BLaER1 treated with 17β-estradiol and CSF1 and Interleukin-3, amounts not matched to agents 10 nM and 100 nM (cell line): ENCODE measurements around the gene IGSF23.
A peak's percentile ranks its signal among the peaks of the same experiment; 100 is the strongest.
"Not testable (repeated sequence)": the region's sequence is repeated elsewhere in the genome, so short reads cannot be mapped to it uniquely, and the experiment has no call there.

Experiments
- H3K27ac ChIP-seq, 11 experiments: shearing (Covaris generic); formaldehyde crosslinking; 2 replicates each; pipeline ENCODE4 v1.8.1; 2022
- H3K27me3 ChIP-seq, 11 experiments: shearing (Covaris generic); formaldehyde crosslinking; 2 replicates each; pipeline ENCODE4 v1.8.1; 2022
- H3K36me3 ChIP-seq, 11 experiments: shearing (Covaris generic); formaldehyde crosslinking; 2 replicates each; pipeline ENCODE4 v1.8.1; 2022
- H3K4me1 ChIP-seq, 10 experiments: shearing (Covaris generic); formaldehyde crosslinking; 2 replicates each; pipeline ENCODE4 v1.8.1; 2022
- H3K4me2 ChIP-seq, 11 experiments: shearing (Covaris generic); formaldehyde crosslinking; 2 replicates each; pipeline ENCODE4 v1.8.1; 2022
- H3K4me3 ChIP-seq, 10 experiments: shearing (Covaris generic); formaldehyde crosslinking; 2 replicates each; pipeline ENCODE4 v1.8.1; 2022
- H3K9ac ChIP-seq, 11 experiments: shearing (Covaris generic); formaldehyde crosslinking; 2 replicates each; pipeline ENCODE4 v1.8.1; 2022
- H3K9me3 ChIP-seq, 11 experiments: shearing (Covaris generic); formaldehyde crosslinking; replicated peaks in 1 of 11; 2 replicates each; pipeline ENCODE4 v1.8.1; 2022
- H4K20me1 ChIP-seq, 11 experiments: shearing (Covaris generic); formaldehyde crosslinking; 2 replicates each; pipeline ENCODE4 v1.8.1; 2022
- Cebpa-rat ChIP-seq, 11 experiments: shearing (Covaris generic); IDR thresholded peaks; 2 replicates each; pipeline ENCODE4 v1.8.1; 2022

The IGSF23 gene

DNA sequence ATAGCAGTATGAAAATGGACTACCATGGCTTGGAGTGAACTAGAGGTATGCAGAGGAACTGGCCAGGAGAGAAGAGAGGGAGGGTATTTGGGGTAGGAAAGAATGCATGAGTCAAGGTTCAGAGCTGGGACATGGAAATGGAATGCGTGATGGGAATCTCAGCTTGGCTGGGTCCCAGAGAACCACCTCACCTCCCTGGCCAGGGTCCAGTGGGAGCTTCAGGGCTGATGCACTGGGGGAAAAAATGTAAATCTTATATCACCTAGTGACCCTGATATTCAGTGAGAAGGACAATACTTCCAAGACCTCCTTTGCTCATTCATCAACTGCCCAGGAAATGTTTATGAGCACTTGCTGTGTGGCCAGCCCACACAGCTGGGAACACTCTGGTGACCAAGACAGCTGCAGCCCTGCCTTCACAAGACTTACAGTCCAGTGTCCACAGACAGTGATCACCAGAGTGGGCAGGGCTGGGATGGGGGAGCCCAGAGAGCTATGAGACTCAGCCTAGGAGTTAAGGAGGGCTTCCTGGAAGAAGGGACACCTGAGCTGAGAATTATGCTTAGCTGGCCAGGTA is 12.8 kb downstream of the IGSF23 start:
- Histone ChIP-seq H4K20me1 (no peaks in the 10 kb centered on the region), H3K36me3 (no peaks in the 10 kb centered on the region), H3K4me3 (no peak overlapping the region), H3K27ac (no peak overlapping the region), H3K4me2 (no peak overlapping the region), H3K9me3 (peaks cover 0 to 16% (median 6%) of the 10 kb centered on the region in 11 experiments; a peak in 9 of 22 replicates), H3K27me3 (no peaks in the 10 kb centered on the region), H3K9ac (no peak overlapping the region), H3K4me1 (peaks cover 0 to 27% (median 10%) of the 10 kb centered on the region in 10 experiments; a peak in 13 of 20 replicates)
- no peak for TF ChIP-seq Cebpa-rat (IDR thresholded peaks at IDR 0.05)

DNA sequence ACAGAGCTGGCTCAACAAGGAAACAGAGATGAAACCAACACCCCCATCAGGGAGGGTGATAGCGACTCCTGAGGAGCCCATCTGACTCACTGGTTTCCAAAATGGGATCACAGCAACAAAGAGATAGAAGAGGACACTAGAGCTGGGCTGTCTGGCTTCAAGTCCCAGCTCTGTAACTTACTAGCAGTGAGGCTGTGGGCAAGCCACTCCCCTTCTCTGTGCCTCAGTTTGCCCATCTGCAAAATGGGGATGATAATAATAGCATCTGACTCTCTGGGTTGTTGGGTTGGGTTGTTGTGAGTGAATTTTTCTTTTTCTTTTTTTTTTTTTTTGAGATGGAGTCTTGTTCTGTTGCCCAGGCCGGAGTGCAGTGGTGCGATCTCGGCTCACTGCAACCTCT is 14.3 kb downstream of the IGSF23 start:
- no peaks in the 10 kb centered on the region for H3K36me3 ChIP-seq
- peaks cover 0 to 25% (median 10%) of the 10 kb centered on the region in 10 experiments; a peak in 13 of 20 replicates for H3K4me1 ChIP-seq
- no peak overlapping the region for H3K27ac ChIP-seq
- H3K27me3 ChIP-seq, result no peaks in the 10 kb centered on the region
- H3K9ac ChIP-seq, result no peak overlapping the region
- no peak overlapping the region for H3K4me3 ChIP-seq
- peaks cover 0 to 16% (median 6%) of the 10 kb centered on the region in 11 experiments; a peak in 9 of 22 replicates for H3K9me3 ChIP-seq
- TF ChIP-seq Cebpa-rat (IDR thresholded peaks at IDR 0.05), result no peak
- no peak overlapping the region for H3K4me2 ChIP-seq
- H4K20me1 ChIP-seq, result no peaks in the 10 kb centered on the region

DNA sequence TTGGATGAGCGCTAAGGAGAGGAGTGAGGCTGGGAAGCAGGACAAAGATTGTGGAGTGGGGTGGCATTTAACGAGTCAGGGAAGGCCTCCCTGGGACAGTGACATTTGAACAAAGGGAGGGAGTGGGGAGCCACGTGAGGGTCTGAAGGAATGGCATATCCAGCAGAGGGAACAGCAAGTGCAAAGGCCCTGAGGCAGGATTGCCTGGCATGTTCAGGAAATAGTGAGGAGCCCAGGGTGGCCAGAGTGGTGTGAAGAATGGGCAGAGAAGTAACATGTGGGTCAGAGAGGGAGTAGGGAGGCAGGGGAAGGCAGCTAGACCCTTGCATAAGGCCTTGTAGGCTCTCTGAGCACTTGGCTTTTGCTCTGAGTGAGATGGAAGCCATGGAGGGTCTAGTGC is 15.4 kb downstream of the IGSF23 start:
- H3K9me3 ChIP-seq, result peaks cover 0 to 16% (median 6%) of the 10 kb centered on the region in 11 experiments; a peak in 9 of 22 replicates
- no peaks in the 10 kb centered on the region for H4K20me1 ChIP-seq
- no peaks in the 10 kb centered on the region for H3K36me3 ChIP-seq
- H3K27ac ChIP-seq, result no peak overlapping the region
- no peak for TF ChIP-seq Cebpa-rat (IDR thresholded peaks at IDR 0.05)
- no peak overlapping the region for H3K4me3 ChIP-seq
- no peak overlapping the region for H3K4me2 ChIP-seq
- H3K27me3 ChIP-seq, result no peaks in the 10 kb centered on the region
- H3K9ac ChIP-seq, result no peak overlapping the region
- H3K4me1 ChIP-seq, result peaks cover 0 to 19% (median 0%) of the 10 kb centered on the region in 10 experiments; a peak in 6 of 20 replicates

DNA sequence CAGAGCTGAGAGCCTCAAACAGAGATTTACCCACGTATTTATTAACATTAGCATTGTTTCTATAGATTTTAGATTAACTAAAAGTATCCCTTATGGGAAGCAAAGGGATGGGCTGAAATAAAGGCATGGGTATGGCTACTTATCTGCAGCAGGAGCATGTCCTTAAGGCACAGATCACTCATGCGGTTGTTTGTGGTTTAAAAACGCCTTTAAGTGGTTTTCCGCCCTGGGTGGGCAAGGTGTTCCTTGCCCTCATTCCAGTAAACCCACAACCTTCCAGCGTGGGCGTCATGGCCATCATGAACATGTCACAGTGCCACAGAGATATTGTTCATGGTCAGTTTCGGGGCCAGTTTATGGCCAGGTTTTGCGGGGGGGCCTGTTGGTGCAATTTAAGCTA is 18.2 kb downstream of the IGSF23 start:
- not testable (repeated sequence) for H3K27me3 ChIP-seq, H4K20me1 ChIP-seq, H3K36me3 ChIP-seq, H3K9ac ChIP-seq, H3K9me3 ChIP-seq, H3K4me3 ChIP-seq, H3K4me2 ChIP-seq, H3K27ac ChIP-seq
- peaks cover 0 to 34% (median 6%) of the 10 kb centered on the region in 10 experiments; a peak in 10 of 20 replicates for H3K4me1 ChIP-seq

DNA sequence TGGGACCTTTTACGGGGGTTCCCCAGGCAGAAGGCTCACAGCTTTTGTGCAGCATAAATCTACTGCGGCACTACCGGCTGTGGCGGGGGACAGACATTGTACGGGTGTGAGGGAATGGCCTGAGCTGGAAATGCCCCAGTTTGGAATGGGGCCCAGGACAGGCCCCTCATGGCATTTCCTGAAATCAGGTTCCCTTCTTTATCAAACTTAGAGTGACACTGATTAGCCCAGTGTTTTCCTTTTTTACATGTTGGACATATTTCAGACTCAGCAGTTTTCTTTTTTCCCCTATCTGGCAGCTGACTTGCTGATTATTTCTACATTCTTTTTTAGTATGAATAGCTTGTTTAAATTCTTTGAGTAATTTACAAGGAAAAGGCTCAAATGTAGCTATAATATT is 20.7 kb downstream of the IGSF23 start:
- H4K20me1 ChIP-seq, H3K36me3 ChIP-seq, H3K27me3 ChIP-seq, H3K9ac ChIP-seq, H3K4me3 ChIP-seq, H3K9me3 ChIP-seq: not testable (repeated sequence)
- Histone ChIP-seq H3K4me1 (peaks cover 0 to 45% (median 6%) of the 10 kb centered on the region in 10 experiments; a peak in 10 of 20 replicates), H3K4me2 (peak overlapping the region in 3 of 11 experiments; percentile 79 to 80 (median 79); a peak in 6 of 22 replicates), H3K27ac (peak overlapping the region in 1 of 11 experiments; percentile 20; a peak in 1 of 22 replicates)

DNA sequence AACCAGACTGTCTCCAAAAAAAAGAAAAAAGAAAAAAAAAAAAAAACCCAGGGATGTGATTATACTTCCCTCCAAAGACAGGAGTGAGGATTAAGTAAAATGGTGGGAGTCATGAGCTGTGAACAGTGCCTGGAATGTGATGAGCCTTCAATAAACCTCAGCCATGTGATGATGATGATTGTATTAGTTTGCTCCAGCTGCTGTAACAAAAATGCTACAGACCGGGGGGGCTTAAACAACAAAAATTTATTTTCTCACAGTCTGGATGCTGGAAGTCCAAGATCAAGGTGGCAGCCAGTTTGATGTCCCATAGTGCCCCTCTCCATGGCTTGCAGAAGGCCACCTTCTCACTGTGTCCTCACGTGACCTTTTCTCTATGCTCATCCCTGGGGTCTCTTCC is 21.4 kb downstream of the IGSF23 start:
- no peak overlapping the region for H3K9ac ChIP-seq
- H3K27me3 ChIP-seq, result no peaks in the 10 kb centered on the region
- peaks cover 0 to 7% (median 0%) of the 10 kb centered on the region in 11 experiments; a peak in 1 of 22 replicates for H3K9me3 ChIP-seq
- H3K4me1 ChIP-seq, result peaks cover 0 to 45% (median 6%) of the 10 kb centered on the region in 10 experiments; a peak in 10 of 20 replicates
- no peak overlapping the region; a peak in 1 of 22 replicates for H3K27ac ChIP-seq
- no peak overlapping the region for H3K4me3 ChIP-seq
- TF ChIP-seq Cebpa-rat (IDR thresholded peaks at IDR 0.05), result no peak
- peak overlapping the region in 3 of 11 experiments; percentile 79 to 80 (median 79); a peak in 6 of 22 replicates for H3K4me2 ChIP-seq
- H3K36me3 ChIP-seq, result no peaks in the 10 kb centered on the region
- no peaks in the 10 kb centered on the region for H4K20me1 ChIP-seq

DNA sequence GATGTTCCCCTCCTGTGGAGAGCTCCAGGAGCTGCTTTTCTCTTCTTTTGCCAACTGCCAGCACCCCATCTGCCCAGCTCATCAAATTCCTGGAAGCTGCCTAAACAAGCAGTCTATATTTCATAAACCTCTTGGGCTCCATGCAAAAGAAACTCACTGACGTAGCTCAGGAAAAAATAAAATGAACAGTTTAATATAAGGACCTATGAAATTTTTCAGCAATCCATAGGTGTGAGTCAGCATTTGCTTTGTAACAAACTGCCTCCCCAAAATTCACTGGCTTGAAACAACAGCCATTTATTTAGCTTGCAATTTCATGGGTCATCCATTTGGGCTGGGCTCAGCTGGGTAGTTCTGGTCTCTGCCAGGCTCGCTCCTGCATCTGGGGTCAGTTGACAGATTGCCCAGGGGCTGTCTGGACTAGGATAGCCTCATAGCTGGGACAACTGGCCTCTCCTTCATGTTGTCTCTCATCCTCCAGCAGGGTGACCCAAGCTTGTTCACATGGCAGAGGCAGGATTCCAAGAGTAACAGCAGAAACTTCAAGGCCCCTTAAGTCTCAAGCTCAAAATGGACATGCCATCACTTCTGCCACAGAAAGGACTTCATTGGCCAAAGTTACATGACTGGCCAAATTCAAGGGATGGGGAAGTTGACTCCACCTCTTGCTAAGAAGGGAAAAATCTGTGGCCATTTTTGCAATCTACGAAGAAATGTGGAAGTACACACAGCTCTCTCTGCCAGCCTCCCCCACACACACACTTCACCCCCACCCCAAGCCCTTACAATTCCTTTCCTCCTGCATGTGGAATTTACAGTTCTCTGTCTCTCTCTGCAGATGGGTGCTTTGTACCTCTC is 22.4 kb downstream of the IGSF23 start:
- no peak for TF ChIP-seq Cebpa-rat (IDR thresholded peaks at IDR 0.05)
- Histone ChIP-seq H4K20me1 (no peaks in the 10 kb centered on the region), H3K4me2 (peak overlapping the region in 6 of 11 experiments; percentile 24 to 80 (median 75); a peak in 11 of 22 replicates), H3K27ac (peak overlapping the region in 4 of 11 experiments; percentile 41 to 67 (median 64); a peak in 7 of 22 replicates), H3K4me3 (no peak overlapping the region), H3K4me1 (peaks cover 0 to 45% (median 6%) of the 10 kb centered on the region in 10 experiments; a peak in 10 of 20 replicates), H3K27me3 (no peaks in the 10 kb centered on the region), H3K36me3 (no peaks in the 10 kb centered on the region), H3K9ac (peak overlapping the region in 1 of 11 experiments; percentile 30; a peak in 2 of 22 replicates), H3K9me3 (0 out of 22 replicates have a peak, but pooled peaks cover 0 to 3% (median 0%) of the 10 kb centered on the region in 11 experiments)

DNA sequence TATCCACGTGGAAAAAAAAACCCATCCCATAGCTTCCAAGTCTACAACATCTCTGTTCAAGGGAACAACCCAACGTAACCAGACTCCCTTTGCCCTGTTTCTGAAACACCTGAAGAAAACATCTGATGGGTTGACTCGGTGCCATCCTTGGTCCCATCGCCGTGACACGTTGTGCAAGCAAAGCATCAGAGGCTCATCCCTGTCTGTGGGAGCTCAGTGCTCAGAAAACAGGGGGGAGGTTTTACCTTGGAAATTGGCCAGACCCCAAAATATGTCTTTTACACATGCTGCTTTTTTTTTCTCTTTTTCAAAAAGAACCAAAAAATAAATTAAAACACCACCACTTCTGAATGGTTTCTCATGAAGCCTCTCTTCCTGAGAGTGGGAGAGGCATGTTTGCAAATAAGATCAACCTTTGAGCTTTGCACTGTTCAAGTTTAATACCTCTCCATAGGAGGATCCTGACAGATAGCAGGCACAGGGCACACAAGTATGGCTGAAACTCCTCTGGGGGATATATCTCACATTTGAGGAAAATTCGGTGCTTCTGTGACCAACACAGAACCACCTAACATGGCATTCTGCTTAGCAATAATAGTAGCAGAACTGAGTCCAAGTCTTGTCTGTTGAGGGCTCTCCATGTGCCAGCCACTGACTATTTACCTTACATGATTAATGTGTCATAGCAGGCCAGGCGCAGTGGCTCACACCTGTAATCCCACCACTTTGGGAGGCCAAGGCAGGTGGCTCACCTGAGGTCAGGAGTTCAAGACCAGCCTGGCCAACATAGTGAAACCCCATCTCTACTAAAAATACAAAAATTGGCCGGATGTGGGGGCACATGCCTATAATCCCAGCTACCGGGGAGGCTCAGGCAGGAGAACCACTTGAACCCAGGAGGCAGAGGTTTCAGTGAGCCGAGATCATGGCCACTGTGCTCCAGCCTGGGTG is 23.4 kb downstream of the IGSF23 start:
- H4K20me1 ChIP-seq, result no peaks in the 10 kb centered on the region
- H3K27ac ChIP-seq, result peak overlapping the region in 4 of 11 experiments; percentile 16 to 67 (median 50); a peak in 7 of 22 replicates
- peak overlapping the region in 2 of 11 experiments; percentile 30 to 33; a peak in 3 of 22 replicates for H3K9ac ChIP-seq
- H3K9me3 ChIP-seq, result no peaks in the 10 kb centered on the region
- H3K4me3 ChIP-seq, result no peak overlapping the region
- H3K36me3 ChIP-seq, result no peaks in the 10 kb centered on the region
- H3K4me2 ChIP-seq, result peak overlapping the region in 6 of 11 experiments; percentile 24 to 80 (median 75); a peak in 11 of 22 replicates
- no peak for TF ChIP-seq Cebpa-rat (IDR thresholded peaks at IDR 0.05)
- H3K4me1 ChIP-seq, result peaks cover 0 to 45% (median 6%) of the 10 kb centered on the region in 10 experiments; a peak in 10 of 20 replicates
- H3K27me3 ChIP-seq, result no peaks in the 10 kb centered on the region
